ENCODE measurements around the gene TMEM139. TPM values are rescaled to one million over a fixed set of nuclear protein-coding genes. Genes with fewer than 3 reads are reported as not detected.
"Not testable (repeated sequence)": the region's sequence is repeated elsewhere in the genome, so short reads cannot be mapped to it uniquely, and the experiment has no call there.

The TMEM139 gene
- total RNA-seq, 1 donor from 2014 or later = 0.72 TPM

DNA sequence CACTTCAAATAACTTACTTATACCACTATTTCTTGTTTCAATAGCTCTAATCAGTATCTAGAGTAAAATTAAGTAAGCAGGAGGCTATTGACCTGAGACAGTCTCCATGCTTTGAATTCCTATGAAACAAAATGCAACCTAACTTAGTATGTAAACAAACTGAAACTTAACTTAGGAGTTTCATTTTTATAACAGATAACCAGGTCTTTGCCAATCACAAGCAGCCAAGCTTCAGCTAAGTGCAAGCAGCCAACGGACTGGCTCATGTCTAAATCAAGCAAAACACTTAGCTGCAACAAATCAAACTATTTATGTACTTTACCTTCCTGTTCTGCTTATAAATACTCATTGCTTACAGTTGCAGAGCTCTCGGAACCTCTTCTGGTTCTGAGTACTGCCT, 25.9 kb upstream of the TMEM139 start:
- DNase-seq (ENCODE audit: low spot score) = no peak

DNA sequence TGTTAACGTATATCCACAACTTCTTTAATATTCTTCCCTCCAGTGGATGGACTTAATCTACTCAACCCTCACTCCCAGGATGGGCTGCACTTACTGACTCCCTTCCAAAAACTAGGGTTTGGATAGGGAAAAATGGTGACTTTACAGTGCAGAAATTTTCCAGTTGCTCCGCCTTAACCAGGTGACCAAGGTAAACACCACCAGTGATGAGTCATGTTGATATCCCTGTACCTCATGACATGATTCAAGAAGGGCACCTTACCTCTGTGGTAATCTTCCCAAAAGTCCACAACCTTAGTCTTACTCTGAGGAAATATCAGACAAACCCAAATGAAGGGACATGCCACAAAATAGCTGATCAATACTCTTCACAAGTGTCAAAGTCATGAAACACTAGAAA, 25.0 kb upstream of the TMEM139 start:
- no peak for DNase-seq (ENCODE audit: low spot score)

DNA sequence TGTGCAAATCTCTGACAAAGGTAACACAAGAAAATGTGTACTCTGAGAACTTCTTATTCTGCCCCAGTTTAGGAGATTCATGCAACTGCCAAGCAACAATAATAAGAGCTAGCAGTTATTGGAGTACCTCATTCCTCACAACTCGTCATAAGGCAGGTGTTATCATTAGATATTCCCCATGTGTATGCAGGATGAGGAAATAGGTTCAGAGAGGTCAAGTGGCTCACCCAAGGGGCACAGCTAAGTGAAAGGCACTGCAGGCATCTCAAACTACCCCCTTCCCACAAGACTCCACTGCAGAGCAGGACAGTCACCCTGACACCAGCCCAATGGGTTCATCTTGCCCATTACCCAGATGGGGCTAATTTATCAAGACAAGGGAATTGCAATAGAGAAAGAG, 22.9 kb upstream of the TMEM139 start:
- DNase-seq (ENCODE audit: low spot score) = no peak

DNA sequence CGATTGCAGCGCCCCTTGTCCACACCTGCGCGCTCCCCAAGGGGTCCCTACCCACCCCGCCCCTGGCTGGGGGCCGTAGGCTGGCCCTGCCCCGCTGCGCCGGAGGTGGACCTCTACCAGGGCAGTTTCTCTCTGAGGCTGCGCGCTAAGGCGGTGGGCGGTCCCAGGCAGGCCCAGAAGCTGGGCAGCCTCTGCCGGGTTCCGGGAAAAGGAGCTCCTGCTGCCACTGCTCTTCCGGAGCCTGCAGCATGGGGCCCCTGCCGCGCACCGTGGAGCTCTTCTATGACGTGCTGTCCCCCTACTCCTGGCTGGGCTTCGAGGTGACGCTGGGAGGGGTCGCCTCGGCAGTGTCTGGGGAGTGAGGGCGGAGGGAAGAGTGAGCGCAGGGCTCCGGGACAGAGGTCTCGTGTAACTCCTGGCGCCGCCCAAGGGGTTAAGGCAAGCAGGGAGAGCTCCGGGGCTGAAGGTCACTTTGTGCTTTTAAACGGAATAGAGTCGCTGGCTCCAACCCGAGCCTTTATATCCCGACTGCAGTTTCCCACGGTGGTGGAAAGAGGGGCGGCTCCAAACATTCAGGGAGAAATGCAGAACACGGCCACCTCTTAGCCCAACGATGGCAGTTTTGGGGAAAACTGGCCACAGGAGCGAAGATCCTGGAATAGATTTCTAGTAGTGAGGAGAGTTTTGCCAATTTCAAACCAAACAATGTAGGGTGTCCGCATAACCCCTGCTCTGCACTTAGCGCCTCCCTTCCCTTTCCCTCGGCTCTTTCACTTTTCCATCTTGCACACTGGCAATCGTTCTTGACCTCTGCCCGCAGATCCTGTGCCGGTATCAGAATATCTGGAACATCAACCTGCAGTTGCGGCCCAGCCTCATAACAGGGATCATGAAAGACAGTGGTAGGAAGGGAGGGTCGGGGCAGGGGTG, 21.2 kb upstream of the TMEM139 start, which contains the start of gene GSTK1:
TSS of gene GSTK1 (plus strand) at position 176 of the 930 bp plus-strand sequence. CDS start at position 249, 73 bp downstream.
- peak; percentile 92 for DNase-seq (ENCODE audit: low spot score)

DNA sequence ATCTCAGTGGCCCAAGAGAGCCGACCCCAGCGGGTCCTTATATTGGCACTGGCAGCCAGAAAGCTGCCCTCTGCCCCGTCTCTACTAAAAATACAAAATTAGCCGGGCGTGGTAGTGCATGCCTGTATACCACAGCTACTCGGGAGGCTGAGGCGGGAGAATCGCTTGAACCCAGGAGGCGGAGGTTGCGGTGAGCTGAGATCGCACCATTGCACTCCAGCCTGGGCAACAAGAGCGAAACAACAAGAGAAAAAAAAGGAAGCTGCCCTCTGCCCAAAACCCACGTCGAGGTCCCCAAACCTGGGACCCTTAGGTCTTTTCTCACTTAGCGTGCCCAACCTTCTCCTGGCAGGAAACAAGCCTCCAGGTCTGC, 20.6 kb upstream of the TMEM139 start:
- DNase-seq (ENCODE audit: low spot score) = not testable (repeated sequence)

DNA sequence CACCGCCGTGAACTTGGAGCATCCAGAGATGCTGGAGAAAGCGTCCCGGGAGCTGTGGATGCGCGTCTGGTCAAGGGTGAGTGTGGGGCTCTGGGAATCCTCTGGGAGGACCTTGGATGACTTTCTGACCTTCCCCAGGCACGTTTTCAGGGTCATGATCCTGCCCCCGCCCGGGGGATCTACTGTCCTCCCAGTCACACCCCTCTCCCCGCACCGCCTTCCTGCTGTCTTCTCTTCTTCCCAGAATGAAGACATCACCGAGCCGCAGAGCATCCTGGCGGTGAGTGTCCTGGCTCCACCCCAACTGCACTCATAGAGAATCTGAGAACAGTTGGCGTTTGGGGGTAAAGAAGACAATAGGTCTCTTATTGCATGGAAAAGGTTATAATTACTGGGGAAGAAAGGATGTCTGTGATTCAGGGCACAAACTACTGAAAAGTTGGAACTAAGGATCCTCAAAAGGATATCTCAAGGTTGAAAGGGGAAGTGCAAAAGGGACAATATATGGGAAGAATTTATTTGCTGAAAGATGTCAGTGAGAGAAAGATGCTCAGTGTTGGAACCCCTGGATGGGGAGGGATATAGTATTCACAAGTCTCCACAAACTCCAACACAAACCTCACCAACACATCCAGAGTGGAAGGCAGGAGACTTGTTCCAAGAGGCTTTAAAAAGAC, 19.6 kb upstream of the TMEM139 start:
- no peak for DNase-seq (ENCODE audit: low spot score)

DNA sequence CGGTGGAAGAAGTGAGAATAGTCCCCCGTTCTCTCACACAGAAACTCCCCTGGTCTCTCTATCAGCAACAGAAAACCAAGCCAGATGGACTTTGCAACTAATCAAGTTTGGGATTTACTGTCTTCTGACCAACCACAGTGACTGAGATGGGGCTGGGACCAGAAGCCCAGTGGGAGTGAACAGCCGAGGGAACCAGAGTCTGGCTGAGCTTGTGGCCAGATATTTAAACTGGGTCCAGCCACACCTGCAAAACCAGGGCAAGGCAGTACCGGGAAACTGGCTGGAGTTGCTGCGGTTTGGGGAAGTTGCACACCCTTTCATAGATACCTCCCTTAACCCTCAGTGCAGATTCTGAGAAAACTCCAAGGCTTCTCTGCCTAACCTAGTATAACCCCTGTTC, 15.5 kb upstream of the TMEM139 start:
- DNase-seq (ENCODE audit: low spot score) = no peak

DNA sequence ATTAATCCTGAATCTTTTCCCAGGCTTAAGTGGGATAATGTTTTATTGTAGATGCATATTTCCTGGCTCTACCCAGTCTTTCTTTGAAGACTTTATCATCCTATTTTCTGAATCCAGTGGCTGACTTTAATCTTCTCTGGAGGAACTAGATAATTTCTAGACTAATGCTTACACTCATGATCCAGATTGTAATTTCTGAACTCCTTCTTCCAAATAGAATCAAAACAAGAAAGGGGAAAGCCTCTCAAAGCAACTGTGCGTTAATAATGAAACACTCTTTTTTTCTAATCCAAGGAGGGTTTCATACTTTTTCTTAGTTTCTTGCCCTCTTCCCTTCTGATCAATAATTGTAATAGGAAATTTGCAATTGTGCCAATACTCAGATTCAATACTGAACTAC, 13.5 kb upstream of the TMEM139 start:
- no peak for DNase-seq (ENCODE audit: low spot score)

DNA sequence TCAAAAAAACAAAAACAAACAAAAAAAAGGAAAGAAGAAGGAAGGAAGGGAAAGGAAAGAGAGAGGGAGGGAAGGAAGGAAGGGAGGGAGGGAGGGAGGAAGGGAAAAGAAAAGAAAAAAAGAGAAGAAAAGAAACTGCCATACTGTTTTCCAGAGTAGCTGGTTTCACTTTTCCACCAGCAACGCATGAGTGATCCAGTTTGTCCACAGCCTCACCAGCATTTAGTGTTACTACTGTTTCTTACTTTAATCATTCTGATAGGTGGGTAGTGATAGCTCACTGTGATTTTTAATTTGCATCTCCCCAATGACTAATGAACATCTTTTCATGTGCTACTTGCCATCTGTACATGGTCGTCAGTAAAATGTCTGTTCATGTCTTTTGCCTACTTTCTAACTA, 11.9 kb upstream of the TMEM139 start:
- DNase-seq (ENCODE audit: low spot score) = no peak

DNA sequence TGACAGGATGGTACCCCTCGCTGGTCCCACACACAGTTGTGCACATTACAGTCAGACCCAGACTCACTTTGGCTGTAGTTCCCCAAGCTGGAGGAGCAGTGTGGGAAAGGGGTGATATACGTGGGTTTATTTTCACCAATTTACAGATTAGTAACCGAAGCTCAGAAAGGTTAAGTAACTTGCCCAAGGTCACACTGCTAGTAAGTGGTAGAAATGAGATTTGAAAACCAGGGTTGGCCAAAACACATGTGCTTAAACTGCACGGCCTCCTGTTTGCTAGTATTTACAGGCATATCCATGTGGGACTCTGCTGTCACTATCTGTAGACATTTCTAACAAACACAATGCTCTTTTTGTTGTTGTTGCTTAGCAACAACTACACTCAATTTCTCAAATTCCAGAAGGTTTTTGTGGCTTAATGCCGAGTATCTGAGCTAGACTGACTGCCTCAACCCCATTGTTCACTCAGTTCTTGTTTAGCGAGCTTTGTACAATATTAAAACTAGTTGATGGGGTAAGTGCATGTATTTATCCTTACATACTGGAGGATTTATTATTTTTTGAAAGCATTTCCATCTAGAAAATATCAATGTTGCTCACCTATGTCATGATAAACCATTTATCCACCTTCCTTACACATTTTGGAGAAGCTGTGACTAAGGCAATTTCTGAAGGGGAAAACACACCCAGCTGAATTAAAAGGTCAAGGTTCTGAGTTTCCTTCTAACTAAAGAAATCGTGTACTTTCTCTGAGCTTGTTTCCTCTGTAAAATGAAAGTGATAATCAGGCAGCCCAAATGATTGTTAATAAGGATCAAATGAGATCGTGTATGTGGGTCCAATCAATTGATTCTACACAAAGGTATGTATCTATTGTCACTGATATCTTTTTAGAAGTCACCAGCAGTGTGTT, 5.3 kb upstream of the TMEM139 start:
- peak; percentile 60 for DNase-seq (ENCODE audit: low spot score)

DNA sequence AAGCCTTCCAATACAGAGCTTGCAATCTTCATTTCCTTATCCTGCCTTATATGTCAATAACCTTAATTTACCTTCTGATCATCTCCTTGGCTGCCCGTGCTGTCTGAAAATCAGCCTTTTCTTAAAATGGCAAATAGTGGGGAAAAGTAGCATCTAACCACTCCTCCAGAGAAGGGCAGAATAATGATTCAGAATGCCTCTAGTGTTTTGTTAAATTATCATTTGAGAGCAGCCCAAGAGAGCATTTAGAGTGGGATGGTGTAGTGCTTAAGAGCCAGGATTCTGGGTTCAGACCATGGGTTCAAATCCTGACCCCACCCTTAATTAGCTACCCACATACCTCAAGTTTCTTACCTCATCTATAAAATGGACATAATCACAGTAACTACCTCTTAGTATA, 4.6 kb upstream of the TMEM139 start:
- no peak for DNase-seq (ENCODE audit: low spot score)

DNA sequence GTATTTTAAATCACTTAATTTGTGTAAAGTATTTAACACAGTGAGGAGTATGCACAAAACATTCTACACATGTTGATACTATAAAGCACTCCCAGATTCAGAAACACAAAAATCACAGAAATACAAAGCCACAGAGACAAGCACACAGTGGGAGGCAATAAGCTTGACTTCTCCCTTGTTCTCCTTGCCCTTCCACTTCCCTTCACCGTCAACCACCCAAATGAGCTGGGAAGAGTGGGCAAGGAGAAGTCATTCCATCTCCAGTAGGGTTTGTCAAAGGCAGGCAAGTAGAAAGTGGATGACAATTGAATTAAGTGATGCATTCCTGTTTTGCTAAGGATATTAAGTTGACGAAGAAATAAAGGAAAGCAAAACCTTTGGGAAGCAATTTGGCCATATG, 4.2 kb upstream of the TMEM139 start:
- no peak for DNase-seq (ENCODE audit: low spot score)

DNA sequence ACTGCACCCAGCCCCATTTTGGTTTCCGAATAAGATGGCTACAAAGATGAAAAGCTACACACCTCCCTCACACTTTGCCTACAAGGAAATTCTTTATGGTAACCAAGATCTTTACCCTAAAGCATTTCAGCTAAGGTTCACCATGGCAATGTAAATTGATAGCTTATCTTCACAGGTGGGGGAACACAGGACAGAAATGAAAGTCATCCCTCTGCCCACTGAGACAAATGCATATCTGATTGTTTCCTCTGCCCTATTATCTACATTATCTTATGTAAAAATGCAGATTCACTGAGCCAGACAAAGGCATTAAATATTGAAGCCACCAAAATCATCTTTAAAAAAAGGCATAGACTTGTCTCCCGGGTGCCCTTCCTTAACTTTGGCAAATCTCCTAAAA, 3.2 kb upstream of the TMEM139 start:
- DNase-seq (ENCODE audit: low spot score) = no peak

DNA sequence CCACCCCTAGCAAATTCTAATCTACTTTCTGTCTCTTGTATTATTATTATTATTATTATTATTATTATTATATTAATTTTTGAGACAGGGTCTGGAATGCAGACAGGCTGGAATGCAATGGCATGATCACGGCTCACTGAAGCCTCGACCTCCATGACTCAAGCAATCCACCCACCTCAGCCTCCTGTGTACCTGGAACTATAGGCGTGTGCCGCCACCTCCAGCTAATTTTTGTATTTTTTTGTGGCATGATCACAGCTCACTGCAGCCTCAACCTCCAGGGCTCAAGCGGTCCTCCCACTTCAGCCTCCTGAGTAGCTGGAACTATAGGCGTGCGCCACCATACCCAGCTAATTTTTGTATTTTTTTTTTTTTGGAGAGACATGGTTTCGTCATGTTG, 2.6 kb upstream of the TMEM139 start:
- DNase-seq (ENCODE audit: low spot score) = no peak

DNA sequence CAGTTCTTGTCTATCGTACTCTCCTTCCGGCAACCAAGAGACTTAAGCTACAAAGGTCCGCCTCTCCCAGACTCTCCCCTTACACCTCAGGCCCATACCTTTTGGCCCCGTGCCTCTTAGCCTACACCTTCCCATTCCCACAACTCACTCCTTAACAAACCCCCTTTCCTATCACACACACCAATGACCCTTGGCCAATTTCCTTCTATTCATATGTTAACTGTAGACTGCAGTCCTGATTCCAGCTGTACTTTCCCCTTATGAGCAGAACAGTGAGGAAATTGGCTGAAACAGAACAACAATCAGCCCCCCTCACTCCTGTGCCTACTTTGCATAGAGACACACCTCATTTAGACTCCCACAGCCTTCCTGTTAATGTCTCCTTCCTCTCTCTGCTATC, 1.4 kb upstream of the TMEM139 start:
- no peak for DNase-seq (ENCODE audit: low spot score)

DNA sequence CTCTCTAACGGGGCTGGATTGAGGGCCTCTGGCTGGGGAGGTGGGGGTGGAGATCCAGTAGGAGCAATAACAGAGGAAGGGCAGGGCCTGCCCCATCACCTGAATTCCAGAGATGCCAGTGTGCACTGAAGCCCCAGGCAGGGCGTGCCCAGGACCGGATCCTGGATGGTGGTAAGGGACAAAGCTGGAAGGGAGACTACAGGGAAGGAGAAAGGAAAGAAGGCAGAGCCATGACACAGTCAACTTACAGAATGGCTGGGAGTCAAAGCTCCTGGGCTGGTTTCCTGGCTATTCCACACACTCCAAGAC, 666 bp downstream of the TMEM139 start:
- peak; percentile 21 for DNase-seq (ENCODE audit: low spot score)

DNA sequence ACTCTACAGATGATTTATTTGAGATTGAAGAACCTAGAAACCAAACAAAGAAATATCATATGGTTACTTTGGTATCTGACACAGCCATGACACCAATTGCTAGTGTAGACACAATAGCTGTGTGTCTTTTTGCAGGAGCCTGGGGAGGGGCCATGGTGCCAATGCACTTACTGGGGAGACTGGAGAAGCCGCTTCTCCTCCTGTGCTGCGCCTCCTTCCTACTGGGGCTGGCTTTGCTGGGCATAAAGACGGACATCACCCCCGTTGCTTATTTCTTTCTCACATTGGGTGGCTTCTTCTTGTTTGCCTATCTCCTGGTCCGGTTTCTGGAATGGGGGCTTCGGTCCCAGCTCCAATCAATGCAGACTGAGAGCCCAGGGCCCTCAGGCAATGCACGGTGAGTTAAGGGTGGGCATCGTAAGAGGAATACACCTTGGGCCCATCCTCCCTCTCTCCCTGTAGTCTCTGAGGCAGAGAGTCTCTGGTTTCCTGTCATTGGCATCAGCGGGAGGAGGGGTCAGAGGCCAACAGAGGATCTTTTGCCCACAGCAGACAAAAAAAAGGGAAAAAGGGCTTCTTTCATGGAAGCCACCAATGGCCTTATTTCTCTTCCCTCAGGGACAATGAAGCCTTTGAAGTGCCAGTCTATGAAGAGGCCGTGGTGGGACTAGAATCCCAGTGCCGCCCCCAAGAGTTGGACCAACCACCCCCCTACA, 1.2 kb downstream of the TMEM139 start:
- DNase-seq (ENCODE audit: low spot score) = no peak

DNA sequence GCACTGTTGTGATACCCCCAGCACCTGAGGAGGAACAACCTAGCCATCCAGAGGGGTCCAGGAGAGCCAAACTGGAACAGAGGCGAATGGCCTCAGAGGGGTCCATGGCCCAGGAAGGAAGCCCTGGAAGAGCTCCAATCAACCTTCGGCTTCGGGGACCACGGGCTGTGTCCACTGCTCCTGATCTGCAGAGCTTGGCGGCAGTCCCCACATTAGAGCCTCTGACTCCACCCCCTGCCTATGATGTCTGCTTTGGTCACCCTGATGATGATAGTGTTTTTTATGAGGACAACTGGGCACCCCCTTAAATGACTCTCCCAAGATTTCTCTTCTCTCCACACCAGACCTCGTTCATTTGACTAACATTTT, 1.7 kb downstream of the TMEM139 start:
- no peak for DNase-seq (ENCODE audit: low spot score)

DNA sequence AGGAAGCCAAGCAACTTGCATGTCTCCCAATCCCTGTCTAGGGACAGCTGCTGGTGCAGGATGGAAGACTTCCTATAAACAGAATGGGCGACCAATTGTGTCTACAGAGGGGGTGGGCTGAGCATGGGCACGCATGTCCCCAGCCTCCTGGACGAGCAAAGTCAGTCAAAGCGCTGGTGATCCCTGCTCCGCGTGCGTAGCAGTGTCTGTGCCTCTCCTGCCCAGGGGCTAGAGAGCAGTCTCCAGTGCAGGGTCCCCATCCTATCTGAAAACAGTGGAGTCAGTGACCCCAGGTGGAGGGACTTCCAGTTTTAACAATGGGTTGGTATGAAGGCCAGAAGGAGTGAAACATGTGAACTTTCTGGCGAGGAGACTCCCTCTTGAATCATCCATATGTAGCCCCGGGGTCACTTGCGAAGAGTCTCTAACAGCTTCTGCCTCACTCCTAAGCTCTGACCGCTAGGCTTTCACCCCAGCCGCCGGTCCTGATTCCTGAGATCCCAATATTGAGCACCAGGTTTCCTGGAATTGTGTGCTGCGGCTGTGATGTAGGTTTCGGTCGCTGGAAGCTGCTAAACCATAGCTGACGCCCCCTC, 2.7 kb downstream of the TMEM139 start:
- DNase-seq (ENCODE audit: low spot score) = no peak

DNA sequence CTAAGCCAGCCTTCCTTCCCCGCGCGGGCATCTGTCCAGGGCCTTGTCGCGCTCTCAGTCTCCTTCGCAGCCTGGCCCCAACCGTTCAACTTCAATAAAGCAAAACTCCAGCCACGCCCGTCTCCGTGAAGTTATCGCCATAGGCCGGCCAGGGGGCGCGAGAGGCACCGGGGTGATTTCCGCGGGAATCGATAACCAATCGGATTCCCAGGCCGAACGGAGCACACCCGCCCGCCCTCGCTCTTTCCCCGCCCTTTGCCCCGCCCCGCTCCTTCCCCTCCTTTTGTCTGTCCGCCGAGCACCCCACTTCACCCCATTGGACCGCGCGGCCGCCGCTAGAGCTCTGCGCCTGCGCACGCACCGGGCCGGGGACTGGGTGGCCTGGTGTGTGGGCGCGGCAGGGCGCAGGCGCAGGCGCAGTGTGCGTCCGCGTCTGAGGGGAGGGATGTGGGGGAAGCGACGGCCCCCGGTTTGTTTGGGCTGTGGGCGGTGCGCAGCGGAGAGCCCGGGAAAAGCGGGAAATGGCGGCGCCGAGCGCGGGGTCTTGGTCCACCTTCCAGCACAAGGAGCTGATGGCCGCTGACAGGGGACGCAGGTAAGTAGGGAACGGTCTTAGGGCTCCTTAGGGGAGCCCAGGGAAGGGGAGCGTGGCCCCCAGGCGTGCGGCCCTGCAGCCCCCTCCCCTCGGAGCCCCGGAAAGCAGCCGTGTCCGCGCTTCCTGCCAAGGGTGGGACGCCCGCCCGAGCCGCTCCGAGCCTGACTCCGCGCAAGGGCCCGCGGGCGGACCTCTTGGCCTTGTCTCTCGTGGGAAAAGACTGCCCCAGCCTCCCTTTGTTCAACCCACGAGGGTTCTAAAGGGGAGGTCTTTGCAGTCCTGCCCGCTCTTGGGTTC, 3.4 kb downstream of the TMEM139 start, which contains the start of gene CASP2:
TSS of gene CASP2 (plus strand) at position 417 of the 892 bp plus-strand sequence. CDS start at position 522, 105 bp downstream.
- DNase-seq (ENCODE audit: low spot score) = peak; percentile 99

Data from umbilical cord (tissue), 2 donors.